Dedifferentiated amniotic fluid mesenchymal stem cell (primary cell): ENCODE results near the gene DDX27.

ENCODE experiments used
- DNase-seq: peaks from one replicate; pipeline ENCODE4 v3.0.0-alpha.2; 2016; ENCODE audit errors: extremely low spot score

DDX27 gene

GRCh38 chr20:49278036-49278817, 59.0 kb downstream of the DDX27 start, which contains the start of gene ZNFX1:
Gene ZNFX1 (minus strand): TSS chr20:49278057. CDS start chr20:49275839, 2,218 bp downstream.
- DNase-seq: peak; percentile 99

- no peak for DNase-seq
These were observed 59.8 kb downstream of the DDX27 start for GRCh38 chr20:49278818-49279676.

- DNase-seq: no peak
These were observed 60.7 kb downstream of the DDX27 start for GRCh38 chr20:49279677-49280462.

GRCh38 chr20:49280463-49281058, 61.3 kb downstream of the DDX27 start:
- no peak for DNase-seq

- DNase-seq: no peak
These were observed 62.1 kb downstream of the DDX27 start for GRCh38 chr20:49281059-49281912.

- no peak for DNase-seq
These were observed 62.8 kb downstream of the DDX27 start for GRCh38 chr20:49281913-49282467.

GRCh38 chr20:49282584-49283171, 63.5 kb downstream of the DDX27 start:
- DNase-seq: no peak

GRCh38 chr20:49283176-49283702, 64.0 kb downstream of the DDX27 start:
- no peak for DNase-seq

- no peak for DNase-seq
These were observed 64.7 kb downstream of the DDX27 start for GRCh38 chr20:49283703-49284625.

- DNase-seq: no peak
These were observed 65.6 kb downstream of the DDX27 start for GRCh38 chr20:49284818-49285217.

GRCh38 chr20:49285233-49285668, 66.0 kb downstream of the DDX27 start:
- no peak for DNase-seq

- no peak for DNase-seq
These were observed 66.7 kb downstream of the DDX27 start for GRCh38 chr20:49285813-49286494.

GRCh38 chr20:49286689-49287551, 67.7 kb downstream of the DDX27 start:
- DNase-seq: no peak

GRCh38 chr20:49287555-49288249, 68.5 kb downstream of the DDX27 start:
- DNase-seq: peak; percentile 70

GRCh38 chr20:49288250-49288751, 69.1 kb downstream of the DDX27 start:
- DNase-seq: no peak
